GM13977 (cell line): Measurements from ENCODE around the gene C1GALT1.

Experiments
- DNase-seq: peaks from one replicate; pipeline ENCODE4 v3.0.0; 2012; ENCODE audit warnings: low spot score
- in situ Hi-C: fragments of 300-500 bp; cut with MboI; formaldehyde crosslinking; loops from one replicate; pipeline ENCODE4 v1.12.0; 2022; ENCODE audit warnings: low sequenced_read_pairs, low pct_unique_long_range_greater_than_20kb, mixed read lengths, inconsistent platforms; ENCODE audit not compliant: unreplicated experiment
- TF ChIP-seq, protein P1 (sequence below): IDR thresholded peaks from 2 replicates; pipeline ENCODE4 v1.5.1; 2012; ENCODE audit warnings: mild to moderate bottlenecking, control low read depth; ENCODE audit not compliant: insufficient read depth; ENCODE audit errors: extremely low read depth, missing control alignments

C1GALT1 gene

DNA sequence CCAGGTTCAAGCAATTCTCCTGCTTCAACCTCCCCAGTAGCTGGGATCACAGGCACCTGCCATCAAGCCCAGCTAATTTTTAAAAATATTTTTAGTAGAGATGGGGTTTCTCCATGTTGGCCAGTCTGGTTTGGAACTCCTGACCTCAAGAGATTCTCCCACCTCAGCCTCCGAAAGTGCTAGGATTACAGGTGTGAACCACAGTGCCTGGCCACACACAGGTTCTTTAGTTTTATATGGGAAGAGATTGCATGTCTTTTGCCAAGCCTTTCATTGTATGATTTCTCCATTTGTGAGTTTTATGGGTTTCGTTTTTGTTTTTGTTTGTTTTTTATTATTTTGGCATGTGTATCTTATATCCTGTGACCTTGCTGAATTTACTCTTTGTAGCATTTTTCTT lies 40.9 kb downstream of the C1GALT1 start:
- TF ChIP-seq, protein P1, sequence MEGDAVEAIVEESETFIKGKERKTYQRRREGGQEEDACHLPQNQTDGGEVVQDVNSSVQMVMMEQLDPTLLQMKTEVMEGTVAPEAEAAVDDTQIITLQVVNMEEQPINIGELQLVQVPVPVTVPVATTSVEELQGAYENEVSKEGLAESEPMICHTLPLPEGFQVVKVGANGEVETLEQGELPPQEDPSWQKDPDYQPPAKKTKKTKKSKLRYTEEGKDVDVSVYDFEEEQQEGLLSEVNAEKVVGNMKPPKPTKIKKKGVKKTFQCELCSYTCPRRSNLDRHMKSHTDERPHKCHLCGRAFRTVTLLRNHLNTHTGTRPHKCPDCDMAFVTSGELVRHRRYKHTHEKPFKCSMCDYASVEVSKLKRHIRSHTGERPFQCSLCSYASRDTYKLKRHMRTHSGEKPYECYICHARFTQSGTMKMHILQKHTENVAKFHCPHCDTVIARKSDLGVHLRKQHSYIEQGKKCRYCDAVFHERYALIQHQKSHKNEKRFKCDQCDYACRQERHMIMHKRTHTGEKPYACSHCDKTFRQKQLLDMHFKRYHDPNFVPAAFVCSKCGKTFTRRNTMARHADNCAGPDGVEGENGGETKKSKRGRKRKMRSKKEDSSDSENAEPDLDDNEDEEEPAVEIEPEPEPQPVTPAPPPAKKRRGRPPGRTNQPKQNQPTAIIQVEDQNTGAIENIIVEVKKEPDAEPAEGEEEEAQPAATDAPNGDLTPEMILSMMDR = no peak
- in situ Hi-C loops = no loop called here
- no peak for DNase-seq

DNA sequence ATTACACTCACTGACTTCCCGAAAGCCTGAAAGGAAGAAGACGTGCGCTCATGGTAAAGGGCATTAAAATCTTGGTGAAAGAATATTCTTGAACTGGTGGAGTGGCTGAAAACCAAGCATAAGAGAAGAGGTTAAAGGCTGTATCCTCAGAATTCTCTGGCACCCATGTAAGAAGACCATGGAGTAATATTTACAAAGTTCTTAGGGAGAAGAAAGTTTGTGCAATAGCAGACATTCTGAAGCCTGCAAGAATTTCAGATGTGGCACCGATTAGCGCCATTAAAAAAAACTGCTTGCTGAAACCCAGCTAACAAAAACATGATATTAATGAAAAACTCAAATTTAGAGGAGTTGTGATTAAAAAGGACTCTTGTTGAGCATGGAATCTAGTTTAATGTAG lies 44.1 kb downstream of the C1GALT1 start:
- DNase-seq = no peak
- in situ Hi-C loops = no loop called here
- TF ChIP-seq, protein P1 = no peak

GRCh38 chr7:7228472-7228871 lies 46.1 kb downstream of the C1GALT1 start:
- TF ChIP-seq, protein P1 = no peak

GRCh38 chr7:7228967-7229366 lies 46.6 kb downstream of the C1GALT1 start:
- TF ChIP-seq, protein P1 = no peak
- DNase-seq = no peak
- in situ Hi-C loops = no loop called here

More at GRCh38 chr7:7228472-7228871, 46.1 kb downstream of the C1GALT1 start:
- in situ Hi-C loops = no loop called here
- no peak for DNase-seq

DNA sequence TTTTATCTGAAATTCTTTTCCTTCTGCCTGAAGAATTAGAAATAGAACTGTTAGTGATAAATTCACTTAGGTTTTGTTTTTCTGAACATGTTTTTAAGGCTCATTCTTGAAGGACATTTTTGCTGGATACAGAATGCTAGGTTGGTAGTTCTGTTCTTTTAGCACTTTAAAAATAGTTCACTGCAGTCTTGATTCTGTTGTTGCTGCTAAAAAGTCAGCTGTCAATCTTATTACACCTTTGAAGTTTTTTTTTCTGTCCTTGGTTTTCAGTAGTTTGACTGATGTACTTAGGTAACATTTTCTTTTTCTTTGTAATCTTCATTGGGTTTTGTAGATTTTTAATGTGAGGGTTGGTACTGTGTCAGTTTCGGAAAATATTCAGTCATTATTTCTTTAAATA lies 48.7 kb downstream of the C1GALT1 start:
- in situ Hi-C loops = no loop called here

DNA sequence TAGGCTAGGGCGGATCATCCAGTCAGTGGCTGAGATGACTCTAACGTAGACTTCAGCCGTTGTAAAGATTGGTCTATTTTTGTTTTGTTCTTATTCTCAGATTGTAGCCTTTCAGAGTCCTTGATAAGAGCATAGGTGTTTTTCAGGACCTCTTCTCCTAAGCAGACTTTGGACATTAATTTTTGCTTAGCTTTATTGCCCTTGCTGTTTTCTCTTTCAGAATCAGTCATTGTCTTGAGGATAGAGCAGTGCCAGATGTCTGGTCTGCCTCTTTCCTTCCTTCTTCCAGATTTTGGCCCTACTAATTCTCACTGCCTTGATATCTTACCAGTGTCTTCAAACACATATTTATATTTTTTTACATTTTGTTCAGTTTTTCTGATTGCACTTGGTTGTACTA lies 49.5 kb downstream of the C1GALT1 start:
- TF ChIP-seq, protein P1 = no peak
- DNase-seq = no peak
- in situ Hi-C loops = no loop called here

More for the DNA sequence above, 48.7 kb downstream of the C1GALT1 start:
- DNase-seq = no peak
- TF ChIP-seq, protein P1 = no peak

GRCh38 chr7:7235347-7235746 lies 53.0 kb downstream of the C1GALT1 start:
- in situ Hi-C loops = no loop called here
- TF ChIP-seq, protein P1 = no peak
- no peak for DNase-seq
